ENCODE measurements around the gene AMH.

AMH gene

GRCh38 chr19:2219726-2220125, 29.4 kb upstream of the AMH start:
- no peak overlapping the region for H3K4me3 ChIP-seq (ENCODE audit: low read depth, low read length)

- no peak overlapping the region for H3K4me3 ChIP-seq (ENCODE audit: low read depth, low read length)
Measured at GRCh38 chr19:2221250-2221831, 27.8 kb upstream of the AMH start.

GRCh38 chr19:2221918-2222317, 27.2 kb upstream of the AMH start:
- no peak overlapping the region for H3K4me3 ChIP-seq (ENCODE audit: low read depth, low read length)

- no peak overlapping the region for H3K4me3 ChIP-seq (ENCODE audit: low read depth, low read length)
Measured at GRCh38 chr19:2223391-2223790, 25.7 kb upstream of the AMH start.

GRCh38 chr19:2223959-2224358, 25.2 kb upstream of the AMH start:
- no peak overlapping the region for H3K4me3 ChIP-seq (ENCODE audit: low read depth, low read length)

- H3K4me3 ChIP-seq (ENCODE audit: low read depth, low read length): no peak overlapping the region
Measured at GRCh38 chr19:2224754-2225349, 24.3 kb upstream of the AMH start.

- H3K4me3 ChIP-seq (ENCODE audit: low read depth, low read length): no peak overlapping the region
Measured at GRCh38 chr19:2225415-2226050, 23.6 kb upstream of the AMH start.

GRCh38 chr19:2226051-2226839, 22.9 kb upstream of the AMH start:
- H3K4me3 ChIP-seq (ENCODE audit: low read depth, low read length): no peak overlapping the region

GRCh38 chr19:2226840-2227360, 22.2 kb upstream of the AMH start:
- no peak overlapping the region for H3K4me3 ChIP-seq (ENCODE audit: low read depth, low read length)

- H3K4me3 ChIP-seq (ENCODE audit: low read depth, low read length): no peak overlapping the region
Measured at GRCh38 chr19:2227415-2228156, 21.5 kb upstream of the AMH start.

GRCh38 chr19:2228157-2229030, 20.7 kb upstream of the AMH start:
- H3K4me3 ChIP-seq (ENCODE audit: low read depth, low read length): no peak overlapping the region

- H3K4me3 ChIP-seq (ENCODE audit: low read depth, low read length): no peak overlapping the region
Measured at GRCh38 chr19:2229103-2230032, 19.8 kb upstream of the AMH start.

GRCh38 chr19:2230033-2230531, 19.0 kb upstream of the AMH start:
- H3K4me3 ChIP-seq (ENCODE audit: low read depth, low read length): no peak overlapping the region

GRCh38 chr19:2230807-2231533, 18.2 kb upstream of the AMH start:
- no peak overlapping the region for H3K4me3 ChIP-seq (ENCODE audit: low read depth, low read length)

- H3K4me3 ChIP-seq (ENCODE audit: low read depth, low read length): no peak overlapping the region
Measured at GRCh38 chr19:2231621-2232221, 17.4 kb upstream of the AMH start.

GRCh38 chr19:2232286-2233151, 16.6 kb upstream of the AMH start:
- no peak overlapping the region for H3K4me3 ChIP-seq (ENCODE audit: low read depth, low read length)

All from iPS-11a (cell line).